IMR-90 (cell line): ENCODE data around the gene S100A5. TPM values are rescaled to one million over a fixed set of nuclear protein-coding genes. Genes with fewer than 3 reads are reported as not detected.

ENCODE experiments used
- ATAC-seq: fragments of 200-7000 bp; cut with Tn5 transposase; 2 replicates; pipeline ENCODE4 v1.9.1; 2020; ENCODE audit warnings: low read depth, mild to moderate bottlenecking, moderate library complexity
- BruUV-seq: library from RNA; stranded (reverse); fragments of 400-500 nt; replicated peaks from 2 replicates; lab custom pipeline; 2021; lab: Mats Ljungman, UMichigan
- CTCF ChIA-PET: fragments of 300-600 bp; formaldehyde crosslinking; extraction: SDS; loops from one replicate; lab custom pipeline; 2021; ENCODE audit warnings: antibody characterized with exemption; lab: Yijun Ruan, JAX
- POLR2A ChIA-PET: fragments of 300-600 bp; sonication (Branson Sonifier 250); formaldehyde crosslinking; loops from one replicate; lab custom pipeline; 2022; ENCODE audit warnings: antibody characterized with exemption; ENCODE audit not compliant: unreplicated experiment; lab: Charles Lee
- DNase-seq: peaks from one replicate; pipeline ENCODE4 v3.0.0; 2013
- H2AFZ ChIP-seq: replicated peaks from 2 replicates; pipeline ENCODE3; 2013; ENCODE audit warnings: low read length, mild to moderate bottlenecking; ENCODE audit not compliant: poor library complexity
- H2AK5ac ChIP-seq: 2 replicates; pipeline ENCODE4 v1.6.1; 2013; ENCODE audit warnings: low read depth, low read length, inconsistent platforms
- H2AK9ac ChIP-seq: replicated peaks from 2 replicates; pipeline ENCODE3; 2013; ENCODE audit warnings: mild to moderate bottlenecking, low read depth, low read length, moderate library complexity; ENCODE audit not compliant: poor library complexity
- H2BK120ac ChIP-seq: 2 replicates; pipeline ENCODE4 v1.6.1; 2013; ENCODE audit warnings: low read depth, low read length, inconsistent platforms
- H2BK15ac ChIP-seq: 3 replicates; pipeline ENCODE4 v1.6.1; 2013; ENCODE audit warnings: low read depth, low read length, inconsistent platforms
- H2BK20ac ChIP-seq: 2 replicates; pipeline ENCODE4 v1.6.1; 2013; ENCODE audit warnings: low read depth, mild to moderate bottlenecking, inconsistent platforms, low read length, moderate library complexity
- H2BK5ac ChIP-seq: 2 replicates; pipeline ENCODE4 v1.6.1; 2013; ENCODE audit warnings: mild to moderate bottlenecking, low read depth, low read length, inconsistent platforms; ENCODE audit not compliant: poor library complexity, severe bottlenecking
- H3K14ac ChIP-seq: replicated peaks from 2 replicates; pipeline ENCODE4 v1.6.1; 2013; ENCODE audit warnings: low read depth, low read length, inconsistent platforms
- H3K18ac ChIP-seq: 2 replicates; pipeline ENCODE4 v1.6.1; 2013; ENCODE audit warnings: low read depth, low read length, control low read depth
- H3K23ac ChIP-seq: 2 replicates; pipeline ENCODE4 v1.6.1; 2013; ENCODE audit warnings: low read depth, low read length, inconsistent platforms
- H3K27ac ChIP-seq: 2 replicates; pipeline ENCODE4 v1.5.1; 2013; ENCODE audit warnings: mild to moderate bottlenecking, control low read depth, low read length; ENCODE audit not compliant: insufficient read depth
- H3K27me3 ChIP-seq: 2 replicates; pipeline ENCODE4 v1.6.1; 2013; ENCODE audit warnings: low read length; ENCODE audit not compliant: control insufficient read depth, insufficient read depth
- H3K36me3 ChIP-seq: 2 replicates; pipeline ENCODE4 v1.6.1; 2013; ENCODE audit warnings: low read length, mixed read lengths; ENCODE audit not compliant: control insufficient read depth, insufficient read depth
- H3K4ac ChIP-seq: 2 replicates; pipeline ENCODE4 v1.6.1; 2013; ENCODE audit warnings: low read depth, low read length, inconsistent platforms
- H3K4me1 ChIP-seq: 2 replicates; pipeline ENCODE4 v1.6.1; 2013; ENCODE audit warnings: low read length, mixed read lengths; ENCODE audit not compliant: control insufficient read depth, insufficient read depth
- H3K4me2 ChIP-seq: 2 replicates; pipeline ENCODE4 v1.6.1; 2013; ENCODE audit warnings: low read depth, mild to moderate bottlenecking, control low read depth, low read length, moderate library complexity
- H3K4me3 ChIP-seq: 2 replicates; pipeline ENCODE4 v1.5.1; 2013; ENCODE audit warnings: low read depth, mild to moderate bottlenecking, control low read depth, low read length, moderate library complexity; ENCODE audit not compliant: insufficient read depth
- H3K56ac ChIP-seq: 2 replicates; pipeline ENCODE4 v1.6.1; 2013; ENCODE audit warnings: low read length, inconsistent platforms; ENCODE audit not compliant: insufficient read depth; ENCODE audit errors: extremely low read depth
- H3K79me1 ChIP-seq, 2 experiments: 2 replicates each; pipeline ENCODE4 v1.6.1; 2013; ENCODE audit warnings: low read length in 2 of 2, inconsistent platforms in 1 of 2, low read depth in 1 of 2
- H3K9ac ChIP-seq: 2 replicates; pipeline ENCODE4 v1.6.1; 2013; ENCODE audit warnings: low read depth, low read length, control low read depth
- H3K9me1 ChIP-seq: 2 replicates; pipeline ENCODE4 v1.6.1; 2013; ENCODE audit warnings: low read length, inconsistent platforms; ENCODE audit not compliant: insufficient read depth
- H3K9me3 ChIP-seq: 2 replicates; pipeline ENCODE4 v1.6.1; 2013; ENCODE audit warnings: low read length; ENCODE audit not compliant: control insufficient read depth, insufficient read depth
- H4K20me1 ChIP-seq: 2 replicates; pipeline ENCODE4 v1.6.1; 2013; ENCODE audit warnings: low read length, inconsistent platforms; ENCODE audit not compliant: insufficient read depth
- H4K5ac ChIP-seq: 2 replicates; pipeline ENCODE4 v1.6.1; 2013; ENCODE audit warnings: mild to moderate bottlenecking, low read depth, low read length, control low read depth
- H4K8ac ChIP-seq, 2 experiments: 2 replicates each; pipeline ENCODE4 v1.6.1; 2013; ENCODE audit warnings: low read depth in 2 of 2, low read length in 2 of 2, control low read depth in 1 of 2, inconsistent platforms in 1 of 2
- H4K91ac ChIP-seq: 2 replicates; pipeline ENCODE4 v1.6.1; 2013; ENCODE audit warnings: low read depth, low read length, inconsistent platforms; ENCODE audit not compliant: insufficient read depth
- BHLHE40 ChIP-seq: fragments of 150-350 bp; IDR thresholded peaks from 2 replicates; pipeline ENCODE4 v1.6.1; 2016; ENCODE audit warnings: mild to moderate bottlenecking, low read depth, low read length
- CHD1 ChIP-seq: IDR thresholded peaks from 2 replicates; pipeline ENCODE4 v1.6.1; 2012; ENCODE audit warnings: low read depth, low read length, improper control_type of control experiment
- FOS ChIP-seq: fragments of 150-350 bp; IDR thresholded peaks from 2 replicates; pipeline ENCODE4 v1.6.1; 2016; ENCODE audit warnings: low read depth, low read length
- MAFK ChIP-seq: IDR thresholded peaks from 2 replicates; pipeline ENCODE4 v1.6.1; 2012; ENCODE audit warnings: low read depth, low read length, improper control_type of control experiment
- MXI1 ChIP-seq: IDR thresholded peaks from 2 replicates; pipeline ENCODE4 v1.6.1; 2012; ENCODE audit warnings: low read depth, mild to moderate bottlenecking, low read length, moderate library complexity, borderline replicate concordance
- POLR2A ChIP-seq: IDR thresholded peaks from 2 replicates; pipeline ENCODE4 v1.6.1; 2012; ENCODE audit warnings: mild to moderate bottlenecking, low read depth, low read length
- RAD21 ChIP-seq: IDR thresholded peaks from 2 replicates; pipeline ENCODE4 v1.6.1; 2012; ENCODE audit warnings: low read length, improper control_type of control experiment
- RCOR1 ChIP-seq: IDR thresholded peaks from 2 replicates; pipeline ENCODE4 v1.6.1; 2012; ENCODE audit warnings: mild to moderate bottlenecking, low read length, improper control_type of control experiment; ENCODE audit not compliant: insufficient replicate concordance
- USF2 ChIP-seq: fragments of 150-350 bp; IDR thresholded peaks from 2 replicates; pipeline ENCODE4 v1.6.1; 2017; ENCODE audit warnings: mild to moderate bottlenecking, antibody characterized with exemption, low read length, low read depth
- WGBS, 2 experiments: methylation state at CpG; one replicate each; pipeline versions ENCODE4 v1.1.5 to v1.1.7; 2013; ENCODE audit warnings: missing lambda C conversion rate in 2 of 2; ENCODE audit not compliant: insufficient read length in 1 of 2; ENCODE audit errors: extremely low coverage in 2 of 2; 5-methylcytosine and 5-hydroxymethylcytosine counted together
- dilution Hi-C: fragments of 300-500 bp; cut with HindIII; formaldehyde crosslinking; loops from one replicate; pipeline ENCODE4 v1.14.3; 2018; ENCODE audit warnings: low sequenced_read_pairs; ENCODE audit not compliant: unreplicated experiment
- in situ Hi-C: fragments of 300-500 bp; cut with MboI; formaldehyde crosslinking; loops from 3 replicates; pipeline ENCODE4 v1.14.3; 2019; ENCODE audit warnings: low sequenced_read_pairs, inconsistent platforms, mixed read lengths
- intact Hi-C: fragments of 100-400 bp; cut with micrococcal nuclease; formaldehyde crosslinking; loops from 2 replicates; pipeline ENCODE4 v1.10.0; 2022
- polyA plus RNA-seq, 3 experiments: library from polyadenylated mRNA; depleted of rRNA; stranded (reverse); fragments of >200 nt; gene quantifications; 2 replicates each; pipeline ENCODE4 v1.2.3, GENCODE V29; 2012; ENCODE audit warnings: low replicate concordance in 1 of 3
- total RNA-seq: library from RNA; depleted of rRNA; stranded (reverse); fragments of >200 nt; gene quantifications from 2 replicates; pipeline ENCODE4 v1.2.3, GENCODE V29; 2012

The S100A5 gene
- total and polyA plus RNA-seq, 2 of the 4 experiments (the other 2 are of a cell fraction): 0.27 TPM; not detected in 1

- Histone ChIP-seq H3K79me1 (peaks cover 0 to 4% of the 10 kb centered on the region in 2 experiments; a peak in 1 of 4 replicates), H2BK15ac (no peak overlapping the region), H3K9ac (no peak overlapping the region), H3K36me3 (no peaks in the 10 kb centered on the region), H2AK9ac (no peak overlapping the region), H3K4me3 (no peak overlapping the region), H3K23ac (no peak overlapping the region), H3K27me3 (peaks cover 10% of the 10 kb centered on the region), H2BK5ac (no peak overlapping the region), H2BK20ac (no peak overlapping the region), H2BK120ac (no peak overlapping the region), H3K27ac (no peak overlapping the region), H3K4me2 (no peak overlapping the region), H3K14ac (no peak overlapping the region), H3K4ac (no peak overlapping the region), H3K56ac (no peak overlapping the region), H4K91ac (no peak overlapping the region), H4K20me1 (no peaks in the 10 kb centered on the region), H3K4me1 (peaks cover 23% of the 10 kb centered on the region), H2AK5ac (no peak overlapping the region), H3K18ac (no peak overlapping the region), H4K5ac (no peak overlapping the region), H3K9me3 (no peaks in the 10 kb centered on the region), H2AFZ (no peak overlapping the region), H3K9me1 (peaks cover 12% of the 10 kb centered on the region), H4K8ac (no peak overlapping the region)
- no CpG with 5 or more reads among the region's 3 CpGs for WGBS, 2 experiments
- ChIA-PET CTCF (no interaction called here), POLR2A (no interaction called here)
- in situ Hi-C loops: no loop called here
- ATAC-seq (no peak), DNase-seq (no peak)
- TF ChIP-seq MAFK (no peak), RCOR1 (no peak), BHLHE40 (no peak), CHD1 (no peak), POLR2A (no peak), RAD21 (no peak), USF2 (no peak), MXI1 (no peak), FOS (no peak)
- BruUV-seq: no TSS peak
- intact Hi-C loops: loop anchor here (10.0 kb wide), 1 partner anchor 481 kb away; the partner anchor contains the start of gene RAB13
- dilution Hi-C loops: no loop called here
Observed at GRCh38 chr1:153503766-153504165, 37.0 kb downstream of the S100A5 start.
